ENCODE data around the gene TOB1. TPM values are rescaled to one million over a fixed set of nuclear protein-coding genes. Genes with fewer than 3 reads are reported as not detected.

TOB1 gene
- total and polyA plus RNA-seq, 2 of the 4 experiments (the other 2 are of a cell fraction) = 4.3 to 9.0 TPM

- no peak for TF ChIP-seq CEBPB (IDR thresholded peaks at IDR 0.05; ENCODE audit: low read depth, low read length)
Measured at GRCh38 chr17:50841949-50842354, 24.2 kb downstream of the TOB1 start (continued).

GRCh38 chr17:50841277-50841948 lies 24.7 kb downstream of the TOB1 start:
- Histone ChIP-seq H2AK5ac (ENCODE audit: low read depth, low read length) (no peak overlapping the region), H4K5ac (ENCODE audit: low read depth, low read length) (no peak overlapping the region), H2BK15ac (ENCODE audit: low read depth, low read length) (no peak overlapping the region), H2AFZ (replicated peaks; ENCODE audit: low read length, poor library complexity) (peak overlapping the region; percentile 87), H2BK20ac (ENCODE audit: low read depth, low read length) (no peak overlapping the region), H3K9me3 (ENCODE audit: control insufficient read depth, insufficient read depth, low read length) (no peaks in the 10 kb centered on the region), H4K20me1 (ENCODE audit: insufficient read depth, low read length) (no peaks in the 10 kb centered on the region), H2BK120ac (ENCODE audit: low read depth, low read length) (no peak overlapping the region; the same call in 1 of the 2 replicates), H3K9ac (ENCODE audit: low read depth, low read length) (no peak overlapping the region), H3K56ac (ENCODE audit: extremely low read depth, insufficient read depth, low read length) (no peak overlapping the region), H4K91ac (ENCODE audit: insufficient read depth, low read depth, low read length) (no peak overlapping the region), H3K4ac (ENCODE audit: low read depth, low read length) (no peak overlapping the region), H2AK9ac (replicated peaks; ENCODE audit: low read depth, low read length, poor library complexity) (no peak overlapping the region), H3K18ac (ENCODE audit: low read depth, low read length) (no peak overlapping the region), H3K27me3 (ENCODE audit: control insufficient read depth, insufficient read depth, low read length) (peaks cover 3% of the 10 kb centered on the region; the same call in 1 of the 2 replicates), H3K23ac (ENCODE audit: low read depth, low read length) (no peak overlapping the region), H3K4me3 (ENCODE audit: insufficient read depth, low read depth, low read length) (no peak overlapping the region), H3K14ac (replicated peaks; ENCODE audit: low read depth, low read length) (no peak overlapping the region), H3K27ac (ENCODE audit: insufficient read depth, low read length) (no peak overlapping the region), H3K9me1 (ENCODE audit: insufficient read depth, low read length) (no peaks in the 10 kb centered on the region), H2BK5ac (ENCODE audit: low read depth, low read length, poor library complexity, severe bottlenecking) (no peak overlapping the region), H3K4me1 (ENCODE audit: control insufficient read depth, insufficient read depth, low read length) (peaks cover 6% of the 10 kb centered on the region; the same call in 1 of the 2 replicates), H3K4me2 (ENCODE audit: low read depth, low read length) (no peak overlapping the region), H3K36me3 (ENCODE audit: control insufficient read depth, insufficient read depth, low read length) (no peaks in the 10 kb centered on the region), H4K8ac (ENCODE audit: low read depth in 2 of 2, low read length in 2 of 2) (no peak overlapping the region), H3K79me1 (ENCODE audit: low read depth in 1 of 2, low read length in 2 of 2) (no peaks in the 10 kb centered on the region)
- BruUV-seq (replicated peaks) = no TSS peak
- WGBS, 2 experiments (ENCODE audit: extremely low coverage in 2 of 2, insufficient read length in 1 of 2) = 70% methylated on average over 7 of the region's 11 CpGs; no CpG with 5 or more reads in 1 of the 2 experiments
- no peak for DNase-seq
- ChIA-PET CTCF (interaction anchor here (0.8 to 1.4 kb wide), 4 partner anchors 11 to 59 kb away, joined by 4 to 8 read pairs (median 5); no protein-coding TSS in a partner anchor), POLR2A (ENCODE audit: unreplicated experiment) (no interaction called here)
- dilution Hi-C loops (cut with HindIII; ENCODE audit: low sequenced_read_pairs, unreplicated experiment) = no loop called here
- no peak for ATAC-seq (ENCODE audit: low read depth)
- TF ChIP-seq NFE2L2 (IDR thresholded peaks at IDR 0.05; ENCODE audit: low read depth, low read length) = no peak
- TF ChIP-seq USF2 (IDR thresholded peaks at IDR 0.05; ENCODE audit: low read depth, low read length) = no peak
- no peak for TF ChIP-seq MXI1 (IDR thresholded peaks at IDR 0.05; ENCODE audit: borderline replicate concordance, low read depth, low read length)
- TF ChIP-seq BHLHE40 (IDR thresholded peaks at IDR 0.05; ENCODE audit: low read depth, low read length) = no peak
- TF ChIP-seq MAFK (IDR thresholded peaks at IDR 0.05; ENCODE audit: low read depth, low read length) = no peak
- no peak for TF ChIP-seq RAD21 (IDR thresholded peaks at IDR 0.05; ENCODE audit: low read length)
- no peak for TF ChIP-seq CHD1 (IDR thresholded peaks at IDR 0.05; ENCODE audit: low read depth, low read length)
- no peak for TF ChIP-seq ELK1 (IDR thresholded peaks at IDR 0.05; ENCODE audit: borderline replicate concordance, low read depth, low read length)
- no peak for TF ChIP-seq RCOR1 (IDR thresholded peaks at IDR 0.05; ENCODE audit: insufficient replicate concordance, low read length)
- no peak for TF ChIP-seq CEBPB (IDR thresholded peaks at IDR 0.05; ENCODE audit: low read depth, low read length)
- intact Hi-C loops (cut with micrococcal nuclease) = loop anchor here (5.0 kb wide), 1 partner anchor 359 kb away; no protein-coding TSS in a partner anchor
- in situ Hi-C loops (cut with MboI; ENCODE audit: low sequenced_read_pairs) = loop anchor here (5.0 kb wide), 2 partner anchors 54 to 294 kb away; partner anchors contain the start of gene SPATA20
